HUDEP-2 (cell line): Measurements from ENCODE around the gene UNKL.
"Not testable (repeated sequence)": the region's sequence is repeated elsewhere in the genome, so short reads cannot be mapped to it uniquely, and the experiment has no call there.

Experiments
- DNase-seq, 76 experiments: peaks; one replicate each; lab custom pipeline; 2025; ENCODE audit not compliant: unreplicated experiment in 76 of 76; lab: John Stamatoyannopoulos, UW

UNKL gene

GRCh38 chr16:1330260-1330914 lies 84.1 kb downstream of the UNKL start:
- DNase-seq = peak in 5 of 76 experiments; percentile 5 to 45 (median 11)

- not testable (repeated sequence) for DNase-seq
These were observed 85.5 kb downstream of the UNKL start for GRCh38 chr16:1328961-1329360.

GRCh38 chr16:1328136-1328535 lies 86.4 kb downstream of the UNKL start:
- not testable (repeated sequence) for DNase-seq

GRCh38 chr16:1327619-1327947 lies 86.9 kb downstream of the UNKL start:
- no peak for DNase-seq

- no peak for DNase-seq
These were observed 87.4 kb downstream of the UNKL start for GRCh38 chr16:1326946-1327618.

GRCh38 chr16:1326391-1326790 lies 88.1 kb downstream of the UNKL start:
- no peak for DNase-seq

- DNase-seq = no peak
These were observed 88.7 kb downstream of the UNKL start for GRCh38 chr16:1325673-1326371.

- no peak for DNase-seq
These were observed 89.2 kb downstream of the UNKL start for GRCh38 chr16:1325261-1325660.

GRCh38 chr16:1324286-1324826 lies 90.1 kb downstream of the UNKL start:
- no peak for DNase-seq

GRCh38 chr16:1323296-1324239 lies 90.9 kb downstream of the UNKL start:
- no peak for DNase-seq

GRCh38 chr16:1322407-1322806 lies 92.1 kb downstream of the UNKL start:
- no peak for DNase-seq

GRCh38 chr16:1320658-1321240 lies 93.8 kb downstream of the UNKL start:
- DNase-seq = no peak

- DNase-seq = no peak
These were observed 94.4 kb downstream of the UNKL start for GRCh38 chr16:1320097-1320496.

- DNase-seq = no peak
These were observed 95.5 kb downstream of the UNKL start for GRCh38 chr16:1319041-1319440.

- no peak for DNase-seq
These were observed 96.3 kb downstream of the UNKL start for GRCh38 chr16:1318268-1318545.

GRCh38 chr16:1317479-1318267 lies 96.8 kb downstream of the UNKL start:
- no peak for DNase-seq

- DNase-seq = no peak
These were observed 98.5 kb downstream of the UNKL start for GRCh38 chr16:1316033-1316405.

GRCh38 chr16:1315081-1316032 lies 99.1 kb downstream of the UNKL start:
- DNase-seq = no peak
